IMR-90 (cell line): Measurements from ENCODE around the gene CTR9. TPM values are rescaled to one million over a fixed set of nuclear protein-coding genes. Genes with fewer than 3 reads are reported as not detected.

Source experiments
- microRNA-seq, 2 experiments: library from miRNA; stranded (forward) in 1 of 2; unstranded in 1 of 2; fragments of 10-50 nt in 1 of 2; fragments of <30 nt in 1 of 2; gene quantifications in 1 of 2; microRNA quantifications in 1 of 2; one replicate each; pipeline versions ENCODE3 to v1.1.0; 2013 to 2020; ENCODE audit not compliant: insufficient read depth in 1 of 2, insufficient read length in 1 of 2, unreplicated experiment in 1 of 2
- polyA plus RNA-seq, 3 experiments: library from polyadenylated mRNA; depleted of rRNA; stranded (reverse); fragments of >200 nt; gene quantifications; 2 replicates each; pipeline ENCODE4 v1.2.3, GENCODE V29; 2012; ENCODE audit warnings: low replicate concordance in 1 of 3
- small RNA-seq, 5 experiments: library from RNA; depleted of rRNA; stranded (forward); fragments of <200 nt; gene quantifications; one replicate each; pipeline ENCODE3, GENCODE V24; 2012
- total RNA-seq: library from RNA; depleted of rRNA; stranded (reverse); fragments of >200 nt; gene quantifications from 2 replicates; pipeline ENCODE4 v1.2.3, GENCODE V29; 2012; rRNA removed

Gene CTR9
- total and polyA plus RNA-seq, 2 of the 4 experiments (the other 2 are of a cell fraction): 16.8 to 37.1 TPM

Small RNA genes lying within 50 kb of the gene (microRNA-seq; reads per million reads assigned to microRNA genes)
- not detected for gene RF00019 (ENCODE audit: insufficient read depth, insufficient read length)
- not detected for gene SNORD97 (ENCODE audit: insufficient read depth, insufficient read length)

Small RNA genes lying within 50 kb of the gene (small RNA-seq; reads per million reads assigned to genes)
- gene RF00019 (0 reads per million in 5 experiments), gene SNORD97 (0 reads per million in 5 experiments)

Other genes with a start within 250 kb of the CTR9 start
- gene RNF141, start 210.1 kb upstream of the CTR9 start, total RNA-seq: 18.6 and 34.2 TPM in 2 replicates
- gene RNF141, start 210.1 kb upstream of the CTR9 start, polyA plus RNA-seq (2012; rRNA removed): 10.6 and 13.8 TPM in 2 replicates
- gene LYVE1, start 182.6 kb upstream of the CTR9 start, total RNA-seq: not detected in 2 replicates
- not detected in 2 replicates for gene LYVE1, start 182.6 kb upstream of the CTR9 start, polyA plus RNA-seq (2012; rRNA removed)
- gene IRAG1, start 57.5 kb upstream of the CTR9 start, total RNA-seq: 21.1 and 25.8 TPM in 2 replicates
- gene IRAG1, start 57.5 kb upstream of the CTR9 start, polyA plus RNA-seq (2012; rRNA removed): 17.6 and 19.4 TPM in 2 replicates
- gene EIF4G2, start 57.7 kb downstream of the CTR9 start, total RNA-seq: 1,144 and 1,216 TPM in 2 replicates
- 439 and 492 TPM in 2 replicates for gene EIF4G2, start 57.7 kb downstream of the CTR9 start, polyA plus RNA-seq (2012; rRNA removed)
- 30.8 and 35.6 TPM in 2 replicates for gene ZBED5, start 106.8 kb downstream of the CTR9 start, total RNA-seq
- gene ZBED5, start 106.8 kb downstream of the CTR9 start, polyA plus RNA-seq (2012; rRNA removed): 26.1 and 28.2 TPM in 2 replicates